ENCODE results near the gene SNX9. TPM values are rescaled to one million over a fixed set of nuclear protein-coding genes. Genes with fewer than 3 reads are reported as not detected.
A peak's percentile ranks its signal among the peaks of the same experiment; 100 is the strongest.

The SNX9 gene
- total RNA-seq, 1 donor from 2014 or later: 25.0 TPM

DNA sequence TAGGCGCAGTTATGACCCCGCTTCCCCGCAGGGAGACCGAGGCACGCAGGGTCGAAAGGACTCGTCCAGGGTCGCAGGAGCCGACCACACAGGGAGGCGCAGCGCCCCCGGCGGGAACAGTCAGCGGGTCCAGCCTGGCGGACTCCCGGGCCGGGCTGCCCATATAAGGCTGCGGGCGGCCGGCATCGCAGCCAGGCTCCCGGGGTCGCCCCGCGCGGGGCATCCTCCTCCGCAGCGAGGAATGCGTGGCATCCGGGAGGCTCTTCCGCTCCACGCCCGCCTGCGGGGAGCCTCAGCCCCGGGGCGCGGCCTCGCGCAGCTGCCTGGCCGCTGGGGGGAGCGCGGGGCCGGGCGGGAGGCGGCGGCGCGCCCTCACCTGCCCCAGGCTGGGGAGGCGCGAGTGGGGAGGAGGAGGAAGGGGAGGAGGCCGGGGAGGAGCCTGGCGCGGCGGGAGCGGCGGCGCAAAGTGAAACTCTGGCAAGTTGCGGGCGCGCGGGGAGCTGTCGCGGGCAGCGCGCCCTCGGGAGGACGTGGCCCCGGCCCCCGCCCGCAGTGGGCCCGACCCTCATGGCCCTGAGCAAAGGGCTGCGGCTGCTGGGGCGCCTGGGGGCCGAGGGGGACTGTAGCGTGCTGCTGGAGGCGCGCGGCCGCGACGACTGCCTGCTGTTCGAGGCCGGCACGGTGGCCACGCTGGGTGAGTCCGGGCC lies 158.5 kb downstream of the SNX9 start, which contains the start of gene SYNJ2:
Gene SYNJ2 (plus strand): TSS at position 469 of the 707 bp plus-strand sequence. CDS start 99 bp downstream, at position 568.
- ATAC-seq: peak; percentile 92
- intact Hi-C loops (cut with DNase I): loop anchor here (10.0 kb wide), 1 partner anchor 93 kb away; no protein-coding TSS in a partner anchor
- peak within 1 kb of the TSS; percentile 83 for H3K4me3 ChIP-seq
- H3K36me3 ChIP-seq: no peaks in the 10 kb centered on the region
- peaks cover 9% of the 10 kb centered on the region for H3K4me1 ChIP-seq
- TF ChIP-seq, protein P1, sequence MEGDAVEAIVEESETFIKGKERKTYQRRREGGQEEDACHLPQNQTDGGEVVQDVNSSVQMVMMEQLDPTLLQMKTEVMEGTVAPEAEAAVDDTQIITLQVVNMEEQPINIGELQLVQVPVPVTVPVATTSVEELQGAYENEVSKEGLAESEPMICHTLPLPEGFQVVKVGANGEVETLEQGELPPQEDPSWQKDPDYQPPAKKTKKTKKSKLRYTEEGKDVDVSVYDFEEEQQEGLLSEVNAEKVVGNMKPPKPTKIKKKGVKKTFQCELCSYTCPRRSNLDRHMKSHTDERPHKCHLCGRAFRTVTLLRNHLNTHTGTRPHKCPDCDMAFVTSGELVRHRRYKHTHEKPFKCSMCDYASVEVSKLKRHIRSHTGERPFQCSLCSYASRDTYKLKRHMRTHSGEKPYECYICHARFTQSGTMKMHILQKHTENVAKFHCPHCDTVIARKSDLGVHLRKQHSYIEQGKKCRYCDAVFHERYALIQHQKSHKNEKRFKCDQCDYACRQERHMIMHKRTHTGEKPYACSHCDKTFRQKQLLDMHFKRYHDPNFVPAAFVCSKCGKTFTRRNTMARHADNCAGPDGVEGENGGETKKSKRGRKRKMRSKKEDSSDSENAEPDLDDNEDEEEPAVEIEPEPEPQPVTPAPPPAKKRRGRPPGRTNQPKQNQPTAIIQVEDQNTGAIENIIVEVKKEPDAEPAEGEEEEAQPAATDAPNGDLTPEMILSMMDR (IDR thresholded peaks at IDR 0.05): peak; percentile 49
- DNase-seq: peak; percentile 87
- no peaks in the 10 kb centered on the region for H3K9me3 ChIP-seq
- H3K27me3 ChIP-seq: no peaks in the 10 kb centered on the region
- peak within 1 kb of the TSS; percentile 63 for H3K27ac ChIP-seq

GRCh38 chr6:157982102-157982562 lies 159.1 kb downstream of the SNX9 start:
- intact Hi-C loops (cut with DNase I): loop anchor here (10.0 kb wide), 1 partner anchor 93 kb away; no protein-coding TSS in a partner anchor
- peak; percentile 74 for DNase-seq
- peak; percentile 44 for ATAC-seq
- Histone ChIP-seq H3K4me3 (peak overlapping the region; percentile 83), H3K9me3 (no peaks in the 10 kb centered on the region), H3K27me3 (no peaks in the 10 kb centered on the region), H3K27ac (peak overlapping the region; percentile 63), H3K36me3 (no peaks in the 10 kb centered on the region), H3K4me1 (peaks cover 9% of the 10 kb centered on the region)
- TF ChIP-seq, protein P1 (IDR thresholded peaks at IDR 0.05): no peak

DNA sequence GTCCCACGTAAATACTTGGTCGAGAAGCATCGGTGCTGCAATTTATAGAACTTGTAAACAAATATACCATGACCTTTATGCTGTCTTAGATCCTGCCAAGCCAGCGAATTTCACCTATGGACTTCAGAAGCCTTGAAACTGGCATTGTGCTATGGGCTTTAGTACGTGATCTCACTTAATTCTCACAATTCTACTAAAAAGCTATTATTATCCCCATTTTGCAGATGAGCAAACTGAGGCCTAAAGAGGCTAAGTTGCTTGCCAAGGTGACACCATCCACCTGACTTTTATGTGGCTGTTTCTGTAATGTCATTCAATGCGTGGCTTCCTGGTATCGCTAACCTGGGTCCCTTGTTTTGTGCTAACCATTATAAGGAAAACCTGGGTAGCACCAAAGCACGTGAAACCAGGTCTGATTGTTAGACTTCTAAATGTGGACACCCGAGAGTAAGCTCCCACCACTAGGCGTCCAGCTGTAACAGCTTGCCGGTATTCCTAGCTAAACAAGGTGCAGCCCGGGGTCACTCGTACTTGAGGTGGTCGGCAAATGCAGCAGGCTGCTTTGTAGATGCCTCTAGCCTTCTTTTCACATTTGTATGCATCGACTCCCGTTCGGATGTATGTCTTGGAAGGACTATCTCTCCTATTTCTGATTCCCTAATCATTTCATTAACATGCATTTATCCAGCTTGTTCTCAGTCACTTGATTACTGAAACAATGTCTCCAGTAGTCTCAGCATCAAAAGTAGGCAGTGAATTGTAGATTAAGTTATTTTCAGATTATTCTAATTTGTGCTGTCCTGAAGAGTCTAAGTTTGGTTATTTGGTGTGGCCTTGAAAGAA lies 159.7 kb downstream of the SNX9 start:
- Histone ChIP-seq H3K9me3 (no peaks in the 10 kb centered on the region), H3K27me3 (no peaks in the 10 kb centered on the region), H3K36me3 (no peaks in the 10 kb centered on the region), H3K27ac (no peak overlapping the region), H3K4me3 (peak overlapping the region; percentile 83), H3K4me1 (peaks cover 9% of the 10 kb centered on the region)
- no peak for ATAC-seq
- peak; percentile 22 for DNase-seq
- TF ChIP-seq, protein P1 (IDR thresholded peaks at IDR 0.05): no peak
- intact Hi-C loops (cut with DNase I): loop anchor here (10.0 kb wide), 1 partner anchor 92 kb away; no protein-coding TSS in a partner anchor

GRCh38 chr6:157983406-157984119 lies 160.5 kb downstream of the SNX9 start:
- intact Hi-C loops (cut with DNase I): loop anchor here (10.0 kb wide), 1 partner anchor 91 kb away; no protein-coding TSS in a partner anchor
- TF ChIP-seq, protein P1 (IDR thresholded peaks at IDR 0.05): no peak
- DNase-seq (no peak), ATAC-seq (no peak)
- Histone ChIP-seq H3K4me3 (no peak overlapping the region), H3K36me3 (no peaks in the 10 kb centered on the region), H3K9me3 (no peaks in the 10 kb centered on the region), H3K4me1 (peaks cover 9% of the 10 kb centered on the region), H3K27ac (no peak overlapping the region), H3K27me3 (no peaks in the 10 kb centered on the region)

DNA sequence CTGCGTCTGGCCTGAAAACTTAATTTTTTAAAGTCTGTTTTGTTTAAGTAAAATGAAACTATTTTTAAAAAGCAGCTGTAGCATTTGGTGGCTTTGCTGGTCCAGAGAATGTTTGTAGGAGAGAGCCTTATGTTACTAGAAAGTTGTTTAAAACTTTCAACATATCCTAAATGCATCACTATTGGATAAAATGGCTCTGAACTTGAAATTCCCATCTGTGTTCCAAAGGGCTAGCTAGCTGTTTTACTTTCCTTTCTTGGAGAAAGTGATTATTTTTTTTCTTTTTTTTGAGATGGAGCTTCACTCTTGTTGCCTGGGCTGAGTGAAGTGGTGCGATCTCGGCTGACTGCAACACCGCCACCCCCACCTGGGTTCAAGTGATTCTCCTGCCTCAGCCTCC lies 161.1 kb downstream of the SNX9 start:
- no peak for DNase-seq
- no peak for ATAC-seq
- TF ChIP-seq, protein P1 (IDR thresholded peaks at IDR 0.05): no peak
- Histone ChIP-seq H3K27me3 (no peaks in the 10 kb centered on the region), H3K4me3 (no peak overlapping the region), H3K36me3 (no peaks in the 10 kb centered on the region), H3K27ac (no peak overlapping the region), H3K4me1 (peaks cover 9% of the 10 kb centered on the region), H3K9me3 (no peaks in the 10 kb centered on the region)
- intact Hi-C loops (cut with DNase I): loop anchor here (10.0 kb wide), 1 partner anchor 91 kb away; no protein-coding TSS in a partner anchor

Data from upper lobe of right lung (tissue), 1 donor.